Right ventricle myocardium inferior (tissue), 1 donor: Measurements from ENCODE around the gene MRPL19. TPM values are rescaled to one million over a fixed set of nuclear protein-coding genes. Genes with fewer than 3 reads are reported as not detected.
"Not testable (repeated sequence)": the region's sequence is repeated elsewhere in the genome, so short reads cannot be mapped to it uniquely, and the experiment has no call there.

Experiments
- ATAC-seq: fragments of 200-7000 bp; cut with Tn5 transposase; one replicate; pipeline ENCODE4 v1.9.1; 2020; ENCODE audit warnings: mild to moderate bottlenecking, moderate library complexity
- DNase-seq: peaks from one replicate; pipeline ENCODE4 v3.0.0; 2021; ENCODE audit errors: missing footprints
- intact Hi-C: fragments of 100-400 bp; cut with DNase I; formaldehyde crosslinking; loops from one replicate; pipeline ENCODE4 v1.11.0; 2022
- total RNA-seq: library from RNA; stranded (reverse); fragmentation: NEBNext Ultra II Directional; extraction: Animal tissue kit (Norgen Biotek cat#: 25700); gene quantifications from one replicate; pipeline ENCODE4 v1.2.1, GENCODE V29; 2021
- donor health status: DM: no; HTN: yes; CAD: no; lungs with severe emphysema.

The MRPL19 gene
- total RNA-seq, 1 donor from 2014 or later: 53.9 TPM

GRCh38 chr2:75707901-75708300 lies 61.3 kb downstream of the MRPL19 start:
- DNase-seq (no peak), ATAC-seq (no peak)
- intact Hi-C loops: loop anchor here (5.0 kb wide), 1 partner anchor 61 kb away; the partner anchor contains the start of gene MRPL19

DNA sequence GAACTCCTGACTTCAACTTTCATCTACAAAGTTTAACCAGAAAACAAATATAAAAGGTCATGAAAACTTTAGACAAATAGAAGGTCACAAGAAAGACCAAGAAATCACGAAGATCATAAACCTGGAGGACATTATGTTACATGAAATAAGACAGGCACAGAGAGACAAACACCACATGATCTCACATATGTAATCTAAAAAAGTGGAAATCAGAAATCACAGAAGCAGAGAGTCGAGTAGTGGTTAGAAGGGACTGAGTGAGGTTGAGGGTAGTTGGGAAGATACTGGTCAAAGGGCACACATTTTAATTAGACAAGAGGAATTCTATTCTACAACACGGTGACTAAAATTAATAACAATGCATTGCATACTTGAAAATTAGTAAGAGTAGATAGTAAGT lies 62.7 kb downstream of the MRPL19 start:
- DNase-seq (no peak), ATAC-seq (no peak)
- intact Hi-C loops: loop anchor here (5.0 kb wide), 1 partner anchor 62 kb away; the partner anchor contains the start of gene MRPL19

GRCh38 chr2:75710220-75710576 lies 63.6 kb downstream of the MRPL19 start:
- ATAC-seq: no peak
- DNase-seq: no peak
- intact Hi-C loops: no loop called here

DNA sequence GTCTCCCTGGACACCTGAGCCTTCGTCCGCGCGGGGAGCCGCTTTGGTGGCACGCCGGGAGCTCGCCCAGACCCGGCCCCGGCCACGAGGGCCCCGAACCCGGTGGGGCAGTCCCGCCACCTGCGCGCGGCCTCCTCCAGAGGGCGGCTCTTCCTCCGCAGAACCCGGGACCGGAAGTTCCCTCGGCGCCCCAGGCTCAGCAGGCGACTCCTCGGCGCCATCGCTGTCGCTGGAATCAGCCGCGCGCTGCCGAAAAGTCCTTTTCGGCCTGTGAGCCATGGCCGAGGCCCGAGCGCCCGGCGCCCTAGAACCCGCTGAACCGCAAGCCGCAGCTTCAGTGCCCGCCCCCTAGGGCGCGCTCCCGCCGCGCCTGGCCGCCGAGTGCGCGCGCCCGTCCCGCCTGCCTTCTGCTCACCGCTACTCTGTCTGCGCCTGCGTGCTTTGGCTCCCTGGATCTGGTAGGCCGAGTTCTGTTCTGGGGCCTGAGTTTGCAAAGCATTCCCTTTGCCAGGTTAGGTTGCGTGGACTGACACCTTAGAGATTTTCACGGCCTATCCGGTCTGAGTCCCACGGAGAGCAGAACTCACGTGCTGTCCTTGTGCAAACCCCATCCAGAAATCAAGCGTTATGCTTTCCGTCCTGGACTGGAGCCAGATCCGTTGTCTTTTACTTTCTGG lies 64.1 kb downstream of the MRPL19 start, which contains the start of gene GCFC2:
TSS of gene GCFC2 (minus strand) at position 339 of the 677 bp plus-strand sequence. CDS start at position 279, 60 bp downstream.
- peak; percentile 98 for ATAC-seq
- DNase-seq: peak; percentile 95
- intact Hi-C loops: no loop called here

DNA sequence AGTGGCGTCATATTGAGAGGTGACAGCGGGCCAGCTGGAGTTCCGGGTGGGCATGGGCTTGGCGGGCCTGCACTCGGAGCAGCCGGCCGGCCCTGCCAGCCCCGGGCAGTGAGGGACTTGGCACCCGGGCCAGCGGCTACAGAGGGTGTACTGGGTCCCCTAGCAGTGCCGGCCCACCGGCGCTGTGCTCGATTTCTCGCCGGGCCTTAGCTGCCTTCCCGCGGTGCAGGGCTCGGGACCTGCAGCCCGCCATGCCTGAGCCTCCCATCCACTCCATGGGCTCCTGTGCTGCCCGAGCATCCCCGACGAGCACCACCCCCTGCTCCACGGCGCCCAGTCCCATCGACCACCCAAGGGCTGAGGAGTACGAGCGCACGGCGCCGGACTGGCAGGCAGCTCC lies 65.0 kb downstream of the MRPL19 start:
- ATAC-seq, intact Hi-C loops, DNase-seq: not testable (repeated sequence)

DNA sequence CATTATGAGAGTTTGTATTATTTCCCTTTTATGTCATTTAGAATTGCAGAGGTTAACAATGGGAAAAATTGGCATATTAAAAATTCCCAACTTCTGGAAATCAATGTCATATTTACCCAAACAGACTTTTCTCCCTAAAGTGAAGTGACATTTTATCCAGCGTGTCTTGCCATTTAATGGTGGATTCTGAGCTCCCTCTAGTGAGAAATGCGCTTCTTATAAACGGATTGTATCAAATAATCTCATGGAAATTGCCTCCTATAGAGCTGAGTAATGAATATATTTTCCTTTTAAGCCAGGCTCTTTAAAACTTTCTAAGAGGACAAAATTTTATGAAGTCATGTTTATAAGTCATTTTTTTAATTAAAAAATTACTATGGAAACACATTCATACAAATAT lies 69.8 kb downstream of the MRPL19 start:
- intact Hi-C loops: no loop called here
- ATAC-seq (no peak), DNase-seq (no peak)

DNA sequence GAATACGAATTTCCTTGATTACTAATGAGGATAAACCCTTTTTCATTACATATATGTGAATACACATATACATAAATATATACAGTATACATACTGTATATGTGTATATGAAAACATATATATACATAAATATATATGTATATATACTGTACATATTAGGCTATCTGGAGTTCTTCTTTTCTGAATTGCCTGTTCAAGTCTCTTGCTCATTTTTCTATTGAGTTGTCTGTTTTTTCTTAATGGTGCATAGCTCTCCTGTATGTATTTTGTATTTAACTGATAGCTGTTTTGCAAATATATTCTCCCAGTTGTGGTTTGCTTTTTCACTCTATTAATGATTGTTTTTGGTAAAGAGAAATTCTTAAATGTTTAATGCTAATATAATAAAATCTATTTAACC lies 73.0 kb downstream of the MRPL19 start:
- ATAC-seq: no peak
- intact Hi-C loops: no loop called here
- no peak for DNase-seq

DNA sequence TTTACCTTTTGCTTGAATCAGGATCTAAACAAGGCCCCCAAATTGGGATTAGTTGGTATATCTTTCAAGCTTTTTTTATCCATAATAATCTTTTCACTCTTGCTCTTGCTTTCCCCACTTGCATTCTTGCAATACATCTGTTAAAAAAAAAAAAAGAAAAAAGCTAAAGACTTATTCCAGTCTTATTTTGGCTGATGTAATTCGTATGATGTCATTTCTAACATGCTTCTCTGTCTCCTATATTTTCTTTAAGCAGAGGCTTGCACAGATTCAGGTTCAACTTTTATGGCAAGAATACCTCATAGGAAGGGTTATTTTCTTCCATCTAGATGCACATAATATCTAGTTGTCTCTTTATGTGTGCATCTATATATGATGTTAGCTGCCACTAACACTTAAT lies 73.9 kb downstream of the MRPL19 start:
- DNase-seq (no peak), ATAC-seq (no peak)
- intact Hi-C loops: no loop called here

- DNase-seq: no peak
- intact Hi-C loops: no loop called here
- ATAC-seq: no peak
Observed at GRCh38 chr2:75722687-75723086, 76.1 kb downstream of the MRPL19 start.

GRCh38 chr2:75728614-75729419 lies 82.2 kb downstream of the MRPL19 start:
- ATAC-seq: no peak
- intact Hi-C loops: no loop called here
- no peak for DNase-seq

DNA sequence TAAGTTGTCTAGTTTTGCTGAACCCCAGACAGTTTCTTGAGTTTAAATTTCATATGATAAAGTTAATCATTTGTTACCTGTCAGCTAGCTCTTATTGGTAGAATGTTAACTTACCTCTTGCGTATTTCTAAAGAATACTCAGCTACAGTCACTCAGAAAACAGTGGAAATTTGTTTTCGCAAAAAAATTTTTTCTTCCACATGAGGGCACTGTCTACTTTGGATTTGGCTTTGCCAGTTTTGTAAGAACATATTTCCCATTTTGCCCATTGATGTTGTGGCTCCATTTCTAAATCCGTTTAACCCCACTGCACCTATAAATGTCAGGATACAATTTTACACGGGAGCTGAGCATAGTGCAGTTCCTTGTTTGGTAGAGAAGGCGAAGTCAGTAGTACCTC lies 83.3 kb downstream of the MRPL19 start:
- intact Hi-C loops: no loop called here
- DNase-seq (no peak), ATAC-seq (no peak)

- DNase-seq (no peak), ATAC-seq (no peak)
- intact Hi-C loops: no loop called here
Observed at GRCh38 chr2:75736276-75736675, 89.7 kb downstream of the MRPL19 start.

DNA sequence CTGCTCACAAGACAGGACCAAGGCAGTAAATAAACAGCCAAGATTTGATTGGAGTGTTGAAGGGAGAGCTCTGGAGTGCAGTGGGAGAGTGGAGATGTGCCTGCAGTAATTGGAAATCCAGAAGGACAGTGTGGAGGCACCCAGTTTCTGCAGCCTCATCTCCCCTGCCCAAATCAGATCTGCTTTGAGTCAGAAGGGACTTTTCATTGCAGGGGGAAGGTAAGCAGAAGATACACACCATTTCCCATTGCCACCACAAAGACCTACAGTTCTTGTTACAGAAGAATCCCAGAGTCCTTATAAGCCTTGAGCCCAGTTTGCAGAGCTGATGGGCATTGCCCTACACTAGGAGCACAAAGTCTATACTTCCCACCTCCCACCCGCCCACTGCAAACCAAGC lies 91.4 kb downstream of the MRPL19 start:
- DNase-seq (no peak), ATAC-seq (no peak)
- intact Hi-C loops: no loop called here

Other genes with a start within 250 kb of the MRPL19 start
- gene EVA1A, start 85.8 kb upstream of the MRPL19 start, total RNA-seq: 0.84 TPM
- gene GCFC2, start 64.1 kb downstream of the MRPL19 start, total RNA-seq: 10.5 TPM